Measurements from ENCODE around the gene SLC1A3.

DNA sequence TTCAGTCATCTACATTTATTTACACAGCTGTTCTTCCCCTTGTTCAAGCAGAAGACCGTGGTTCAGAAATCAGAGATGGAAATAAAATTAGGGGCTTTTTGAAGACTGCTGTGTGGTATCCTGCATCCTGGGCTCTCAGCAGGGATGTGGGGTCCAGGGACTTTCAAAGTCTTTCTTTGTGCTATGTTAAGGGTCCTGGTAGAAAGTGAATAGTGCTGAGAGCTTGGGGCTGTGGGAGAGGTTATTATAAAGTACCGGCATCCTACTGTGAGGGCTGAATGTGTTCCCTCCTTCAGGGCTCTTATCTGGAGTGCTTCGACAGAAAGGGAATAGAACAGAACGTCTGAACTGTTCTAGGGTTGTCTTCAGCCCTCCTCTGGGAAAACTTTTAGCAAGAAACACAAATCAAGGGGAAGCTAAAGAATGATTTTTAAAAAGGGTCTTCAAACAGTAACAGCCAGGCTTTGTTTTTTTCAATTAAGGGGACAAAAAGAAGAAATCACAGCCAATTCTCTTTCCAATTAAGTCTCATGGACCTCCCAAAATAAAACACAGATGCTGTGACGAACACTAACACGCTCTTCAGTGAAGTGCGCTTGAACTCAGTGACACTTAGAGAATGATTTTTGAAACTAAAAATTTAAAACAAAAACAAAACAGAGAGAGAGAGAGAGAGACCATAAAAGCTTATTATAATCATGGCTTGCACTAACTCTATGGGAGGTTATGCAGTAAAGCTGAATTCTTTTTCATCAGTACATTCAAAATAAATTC is 15.7 kb upstream of the SLC1A3 start:
- TF ChIP-seq, protein P1, sequence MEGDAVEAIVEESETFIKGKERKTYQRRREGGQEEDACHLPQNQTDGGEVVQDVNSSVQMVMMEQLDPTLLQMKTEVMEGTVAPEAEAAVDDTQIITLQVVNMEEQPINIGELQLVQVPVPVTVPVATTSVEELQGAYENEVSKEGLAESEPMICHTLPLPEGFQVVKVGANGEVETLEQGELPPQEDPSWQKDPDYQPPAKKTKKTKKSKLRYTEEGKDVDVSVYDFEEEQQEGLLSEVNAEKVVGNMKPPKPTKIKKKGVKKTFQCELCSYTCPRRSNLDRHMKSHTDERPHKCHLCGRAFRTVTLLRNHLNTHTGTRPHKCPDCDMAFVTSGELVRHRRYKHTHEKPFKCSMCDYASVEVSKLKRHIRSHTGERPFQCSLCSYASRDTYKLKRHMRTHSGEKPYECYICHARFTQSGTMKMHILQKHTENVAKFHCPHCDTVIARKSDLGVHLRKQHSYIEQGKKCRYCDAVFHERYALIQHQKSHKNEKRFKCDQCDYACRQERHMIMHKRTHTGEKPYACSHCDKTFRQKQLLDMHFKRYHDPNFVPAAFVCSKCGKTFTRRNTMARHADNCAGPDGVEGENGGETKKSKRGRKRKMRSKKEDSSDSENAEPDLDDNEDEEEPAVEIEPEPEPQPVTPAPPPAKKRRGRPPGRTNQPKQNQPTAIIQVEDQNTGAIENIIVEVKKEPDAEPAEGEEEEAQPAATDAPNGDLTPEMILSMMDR (conservative IDR thresholded peaks at IDR 0.05): no peak
- TF ChIP-seq ZFX (IDR thresholded peaks at IDR 0.05): no peak

Data from C4-2B (cell line).